GM12878 (cell line): ENCODE results near the gene RASGRP3.

ENCODE experiments used
- CBFB ChIP-seq: IDR thresholded peaks from 2 replicates; pipeline ENCODE4 v1.6.1; 2016; ENCODE audit warnings: antibody characterized with exemption, low read depth
- NR2C2 ChIP-seq: IDR thresholded peaks from 2 replicates; pipeline ENCODE4 v1.6.1; 2011; ENCODE audit warnings: borderline replicate concordance, low read depth; ENCODE audit not compliant: control insufficient read depth, insufficient read length
- NRF1 ChIP-seq: conservative IDR thresholded peaks from 2 replicates; pipeline ENCODE4 v1.6.1; 2011; ENCODE audit warnings: mild to moderate bottlenecking, low read depth, low read length, improper control_type of control experiment
- ZBED1 ChIP-seq: IDR thresholded peaks from 2 replicates; pipeline ENCODE4 v1.6.1; 2016; ENCODE audit warnings: borderline replicate concordance
- ZNF384 ChIP-seq: IDR thresholded peaks from 2 replicates; pipeline ENCODE4 v1.6.1; 2012; ENCODE audit warnings: low read depth, mild to moderate bottlenecking, low read length, improper control_type of control experiment, borderline replicate concordance
- TF ChIP-seq, protein P1 (sequence below), 3 experiments: IDR thresholded peaks in 2 of 3; conservative IDR thresholded peaks in 1 of 3; 2 replicates each; pipeline ENCODE4 v1.5.1; 2011; ENCODE audit warnings: low read depth in 3 of 3, low read length in 3 of 3, mild to moderate bottlenecking in 3 of 3, control low read depth in 2 of 3, moderate library complexity in 2 of 3, inconsistent platforms in 1 of 3, mixed read lengths in 1 of 3; ENCODE audit not compliant: control insufficient read depth in 2 of 3, insufficient read depth in 1 of 3; ENCODE audit errors: extremely low read depth in 1 of 3

DNA sequence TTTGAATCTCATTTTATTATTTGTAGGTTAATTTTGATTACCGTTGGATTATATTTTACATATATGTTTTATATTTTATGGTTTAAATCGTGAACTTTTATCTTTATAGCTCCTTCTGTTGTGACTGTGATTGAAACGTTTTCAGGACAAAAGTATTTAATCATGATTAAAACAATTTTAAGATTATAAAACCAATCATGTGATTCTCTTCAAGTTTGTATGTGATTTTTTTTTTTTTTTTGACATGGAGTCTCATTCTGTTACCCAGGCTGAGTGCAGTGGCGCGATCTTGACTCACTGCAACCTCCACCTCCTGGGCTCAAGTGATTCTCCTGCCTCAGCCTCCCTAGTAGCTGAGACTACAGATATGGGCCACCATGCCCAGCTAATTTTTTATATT lies 7.2 kb upstream of the RASGRP3 start:
- TF ChIP-seq, protein P1, sequence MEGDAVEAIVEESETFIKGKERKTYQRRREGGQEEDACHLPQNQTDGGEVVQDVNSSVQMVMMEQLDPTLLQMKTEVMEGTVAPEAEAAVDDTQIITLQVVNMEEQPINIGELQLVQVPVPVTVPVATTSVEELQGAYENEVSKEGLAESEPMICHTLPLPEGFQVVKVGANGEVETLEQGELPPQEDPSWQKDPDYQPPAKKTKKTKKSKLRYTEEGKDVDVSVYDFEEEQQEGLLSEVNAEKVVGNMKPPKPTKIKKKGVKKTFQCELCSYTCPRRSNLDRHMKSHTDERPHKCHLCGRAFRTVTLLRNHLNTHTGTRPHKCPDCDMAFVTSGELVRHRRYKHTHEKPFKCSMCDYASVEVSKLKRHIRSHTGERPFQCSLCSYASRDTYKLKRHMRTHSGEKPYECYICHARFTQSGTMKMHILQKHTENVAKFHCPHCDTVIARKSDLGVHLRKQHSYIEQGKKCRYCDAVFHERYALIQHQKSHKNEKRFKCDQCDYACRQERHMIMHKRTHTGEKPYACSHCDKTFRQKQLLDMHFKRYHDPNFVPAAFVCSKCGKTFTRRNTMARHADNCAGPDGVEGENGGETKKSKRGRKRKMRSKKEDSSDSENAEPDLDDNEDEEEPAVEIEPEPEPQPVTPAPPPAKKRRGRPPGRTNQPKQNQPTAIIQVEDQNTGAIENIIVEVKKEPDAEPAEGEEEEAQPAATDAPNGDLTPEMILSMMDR (IDR thresholded peaks at IDR 0.05 in 2 of 3, conservative IDR thresholded peaks at IDR 0.05 in 1 of 3; ENCODE audit: control insufficient read depth in 2 of 3, extremely low read depth in 1 of 3, insufficient read depth in 1 of 3, low read depth in 3 of 3, low read length in 3 of 3) = no peak
- TF ChIP-seq ZNF384 = no peak
- TF ChIP-seq ZBED1 = no peak
- TF ChIP-seq NRF1 = no peak
- no peak for TF ChIP-seq CBFB
- no peak for TF ChIP-seq NR2C2
